GM19099 (cell line): Measurements from ENCODE around the gene LAMC3.

Experiments
- POLR2A ChIP-seq: IDR thresholded peaks from 3 replicates; pipeline ENCODE4 v1.6.1; 2011; ENCODE audit warnings: low read depth; ENCODE audit not compliant: insufficient read length; ENCODE audit errors: extremely low read depth

Gene LAMC3

GRCh38 chr9:131072107-131072870 lies 63.3 kb downstream of the LAMC3 start:
- TF ChIP-seq POLR2A: no peak

- TF ChIP-seq POLR2A: no peak
Observed at GRCh38 chr9:131072871-131073237, 63.9 kb downstream of the LAMC3 start.

GRCh38 chr9:131076347-131077195 lies 67.6 kb downstream of the LAMC3 start:
- no peak for TF ChIP-seq POLR2A

GRCh38 chr9:131078427-131079366 lies 69.7 kb downstream of the LAMC3 start:
- TF ChIP-seq POLR2A: no peak

- TF ChIP-seq POLR2A: no peak
Observed at GRCh38 chr9:131080589-131080988, 71.6 kb downstream of the LAMC3 start.

GRCh38 chr9:131081868-131082267 lies 72.9 kb downstream of the LAMC3 start:
- no peak for TF ChIP-seq POLR2A

- no peak for TF ChIP-seq POLR2A
Observed at GRCh38 chr9:131082774-131083512, 74.0 kb downstream of the LAMC3 start.

- no peak for TF ChIP-seq POLR2A
Observed at GRCh38 chr9:131084661-131085369, 75.8 kb downstream of the LAMC3 start.

- TF ChIP-seq POLR2A: no peak
Observed at GRCh38 chr9:131085370-131086122, 76.6 kb downstream of the LAMC3 start.

- no peak for TF ChIP-seq POLR2A
Observed at GRCh38 chr9:131087354-131087893, 78.5 kb downstream of the LAMC3 start.

GRCh38 chr9:131090025-131090787 lies 81.2 kb downstream of the LAMC3 start:
- TF ChIP-seq POLR2A: no peak

- no peak for TF ChIP-seq POLR2A
Observed at GRCh38 chr9:131091352-131091992, 82.5 kb downstream of the LAMC3 start.
